HepG2 (cell line): ENCODE measurements around the gene P2RX7. TPM values are rescaled to one million over a fixed set of nuclear protein-coding genes. Genes with fewer than 3 reads are reported as not detected.
A peak's percentile ranks its signal among the peaks of the same experiment; 100 is the strongest.

Experiments used
- ATAC-seq: fragments of 200-7000 bp; cut with Tn5 transposase; 3 replicates; pipeline ENCODE4 v1.9.1; 2020; ENCODE audit warnings: mild to moderate bottlenecking, moderate library complexity
- BruUV-seq: library from RNA; stranded (reverse); fragments of 400-500 nt; replicated peaks from 2 replicates; lab custom pipeline; 2021; lab: Mats Ljungman, UMichigan
- CTCF ChIA-PET: fragments of 300-600 bp; formaldehyde crosslinking; extraction: SDS; loops from one replicate; lab custom pipeline; 2021; ENCODE audit warnings: low total read pairs, inconsistent platforms, low intra/inter-chr PET ratio; lab: Yijun Ruan, JAX
- POLR2A ChIA-PET: fragments of 350-600 bp; sonication (Branson Sonifier 250); formaldehyde crosslinking; loops from one replicate; lab custom pipeline; 2020; ENCODE audit warnings: antibody characterized with exemption, inconsistent platforms; lab: Yijun Ruan, JAX
- DNase-seq: peaks from one replicate; pipeline ENCODE4 v3.0.0-alpha.2; 2015; ENCODE audit warnings: low spot score
- FAIRE-seq: peaks from 3 replicates; lab custom pipeline; 2011; peaks lifted over from hg19 to GRCh38; lab: Jason Lieb, UNC
- H2AFZ ChIP-seq: one replicate; pipeline ENCODE4 v1.6.1; 2011; ENCODE audit warnings: low read length, inconsistent platforms
- H3K27ac ChIP-seq: fragments of 300-600 bp; 3 replicates; pipeline ENCODE4 v1.8.0; 2011; ENCODE audit warnings: mixed run types, mild to moderate bottlenecking, mixed read lengths, low read length, inconsistent platforms; ENCODE audit not compliant: insufficient read depth; ENCODE audit errors: extremely low read length
- H3K27me3 ChIP-seq, 2 experiments: fragments of 200-600 bp in 1 of 2; 2 replicates in 1 of 2; 3 replicates in 1 of 2; pipeline versions ENCODE4 v1.6.0 to v1.8.0; 2011; ENCODE audit warnings: low read length in 2 of 2, mild to moderate bottlenecking in 2 of 2, moderate library complexity in 2 of 2, inconsistent platforms in 1 of 2; ENCODE audit not compliant: insufficient read depth in 2 of 2, control insufficient read depth in 1 of 2
- H3K36me3 ChIP-seq, 2 experiments: fragments of 200-600 bp in 1 of 2; replicated peaks in 1 of 2; 2 replicates in 1 of 2; 3 replicates in 1 of 2; pipeline versions ENCODE4 v1.5.1 to v1.8.0; 2011; ENCODE audit warnings: low read length in 2 of 2, inconsistent platforms in 1 of 2; ENCODE audit not compliant: insufficient read depth in 2 of 2, control insufficient read depth in 1 of 2
- H3K4me1 ChIP-seq: 2 replicates; pipeline ENCODE4 v1.5.1; 2012; ENCODE audit warnings: low read length, inconsistent platforms; ENCODE audit not compliant: insufficient read depth
- H3K4me2 ChIP-seq: 2 replicates; pipeline ENCODE4 v1.6.0; 2011; ENCODE audit warnings: low read depth, low read length, inconsistent platforms
- H3K4me3 ChIP-seq, 3 experiments: fragments of 200-600 bp in 1 of 3; sonication (generic), shearing (Covaris generic) in 1 of 3; replicated peaks in 1 of 3; 2 replicates each; pipeline ENCODE4 v1.5.1; 2011 to 2016; ENCODE audit warnings: low read length in 3 of 3, inconsistent platforms in 2 of 3, low read depth in 2 of 3, mild to moderate bottlenecking in 2 of 3, control low read depth in 1 of 3, mixed read lengths in 1 of 3; ENCODE audit not compliant: insufficient read depth in 1 of 3
- H3K79me2 ChIP-seq: one replicate; pipeline ENCODE4 v1.6.1; 2011; ENCODE audit warnings: low read length, inconsistent platforms; ENCODE audit not compliant: insufficient read depth
- H3K9ac ChIP-seq: 2 replicates; pipeline ENCODE4 v1.6.0; 2011; ENCODE audit warnings: mild to moderate bottlenecking, low read depth, low read length, inconsistent platforms; ENCODE audit not compliant: insufficient read depth
- H3K9me3 ChIP-seq: 2 replicates; pipeline ENCODE4 v1.5.1; 2012; ENCODE audit warnings: mild to moderate bottlenecking, low read length
- H4K20me1 ChIP-seq: 2 replicates; pipeline ENCODE4 v1.6.0; 2011; ENCODE audit warnings: inconsistent platforms, mild to moderate bottlenecking, low read length, moderate library complexity; ENCODE audit not compliant: insufficient read depth
- FOXK1 ChIP-seq: sonication (generic); formaldehyde crosslinking; IDR thresholded peaks from 2 replicates; pipeline ENCODE4 v1.4.0; 2020; ENCODE audit warnings: low read depth, missing genetic modification reagents, borderline replicate concordance
- HMG20A ChIP-seq: IDR thresholded peaks from 2 replicates; pipeline ENCODE4 v1.6.1; 2016; ENCODE audit warnings: borderline replicate concordance
- KDM4B ChIP-seq: sonication (generic); formaldehyde crosslinking; IDR thresholded peaks from 2 replicates; pipeline ENCODE4 v1.4.0; 2020; ENCODE audit warnings: missing genetic modification reagents
- MIER3 ChIP-seq: IDR thresholded peaks from 2 replicates; pipeline ENCODE4 v1.6.1; 2016; ENCODE audit warnings: missing compliant biosample characterization, borderline replicate concordance
- NKX3-1 ChIP-seq: sonication (generic); formaldehyde crosslinking; IDR thresholded peaks from 2 replicates; pipeline ENCODE4 v1.5.0; 2020; ENCODE audit warnings: missing genetic modification reagents
- RARA ChIP-seq: IDR thresholded peaks from 2 replicates; pipeline ENCODE4 v1.6.1; 2016; ENCODE audit warnings: missing genetic modification reagents, missing compliant biosample characterization
- THAP11 ChIP-seq: IDR thresholded peaks from 2 replicates; pipeline ENCODE4 v1.6.1; 2016; ENCODE audit warnings: missing biosample characterization, missing genetic modification reagents
- ZKSCAN8 ChIP-seq: IDR thresholded peaks from 2 replicates; pipeline ENCODE4 v1.6.1; 2016; ENCODE audit warnings: borderline replicate concordance, missing genetic modification reagents, missing compliant biosample characterization
- ZNF256 ChIP-seq: sonication (generic); formaldehyde crosslinking; conservative IDR thresholded peaks from 2 replicates; pipeline ENCODE4 v1.4.0; 2020; ENCODE audit warnings: missing genetic modification reagents
- ZNF317 ChIP-seq: sonication (generic); formaldehyde crosslinking; IDR thresholded peaks from 2 replicates; pipeline ENCODE4 v1.5.0; 2020; ENCODE audit warnings: mild to moderate bottlenecking, missing genetic modification reagents
- ZNF589 ChIP-seq: sonication (generic); formaldehyde crosslinking; conservative IDR thresholded peaks from 2 replicates; pipeline ENCODE4 v1.8.0; 2022; ENCODE audit warnings: mild to moderate bottlenecking, moderate library complexity, missing genetic modification reagents
- ZNF703 ChIP-seq: sonication (generic); formaldehyde crosslinking; IDR thresholded peaks from 2 replicates; pipeline ENCODE4 v1.5.1; 2020; ENCODE audit warnings: missing genetic modification reagents, mild to moderate bottlenecking, moderate library complexity, borderline replicate concordance
- WGBS: methylation state at CpG from one replicate; pipeline ENCODE4 v1.1.6; 2017; ENCODE audit warnings: low lambda C conversion rate; 5-methylcytosine and 5-hydroxymethylcytosine counted together
- in situ Hi-C: cut with HindIII; loops from 2 replicates; pipeline ENCODE4 v1.10.0; 2017; ENCODE audit warnings: low pct_unique_long_range_greater_than_20kb; ENCODE audit not compliant: extremely low pct_ligation_motif_present
- intact Hi-C: fragments of 100-400 bp; cut with micrococcal nuclease; formaldehyde crosslinking; loops from one replicate; pipeline ENCODE4 v1.10.0; 2022; ENCODE audit not compliant: unreplicated experiment
- polyA plus RNA-seq, 8 experiments: library from polyadenylated mRNA; depleted of rRNA in 3 of 8; stranded (reverse) in 7 of 8; unstranded in 1 of 8; fragments of >200 nt; fragmentation: Illumina TruSeq in 4 of 8; extraction: Trizol in 4 of 8; gene quantifications; 2 replicates each; pipeline versions ENCODE4 v1.2.1 to v1.2.3, GENCODE V29; 2011 to 2016; ENCODE audit warnings: low read depth in 4 of 8, missing spikeins in 1 of 8, mixed read lengths in 1 of 8; ENCODE audit not compliant: insufficient read depth in 1 of 8
- total RNA-seq, 5 experiments: library from RNA; depleted of rRNA; stranded (reverse); fragments of >200 nt; fragmentation: Illumina TruSeq; extraction: Trizol; gene quantifications; 2 replicates each; pipeline ENCODE4 v1.2.3, GENCODE V29; 2016; ENCODE audit warnings: low read depth in 1 of 5
- TF ChIP-seq, protein P1 (sequence below): IDR thresholded peaks from 2 replicates; pipeline ENCODE4 v1.6.1; 2016; ENCODE audit warnings: low read depth
- TF ChIP-seq, protein P2 (sequence below), 2 experiments: fragments of 450-650 bp in 1 of 2; sonication (generic) in 1 of 2; formaldehyde crosslinking in 1 of 2; IDR thresholded peaks; 2 replicates each; pipeline versions ENCODE4 v1.6.1 to v1.8.0; 2016 to 2022; ENCODE audit warnings: antibody characterized with exemption in 1 of 2, mild to moderate bottlenecking in 1 of 2, missing genetic modification reagents in 1 of 2

P2RX7 gene
- total and polyA plus RNA-seq, 2 of the 13 experiments (the other 11 are each of a cell fraction or from before 2014, with no cell fraction given): 0.13 to 0.73 TPM

DNA sequence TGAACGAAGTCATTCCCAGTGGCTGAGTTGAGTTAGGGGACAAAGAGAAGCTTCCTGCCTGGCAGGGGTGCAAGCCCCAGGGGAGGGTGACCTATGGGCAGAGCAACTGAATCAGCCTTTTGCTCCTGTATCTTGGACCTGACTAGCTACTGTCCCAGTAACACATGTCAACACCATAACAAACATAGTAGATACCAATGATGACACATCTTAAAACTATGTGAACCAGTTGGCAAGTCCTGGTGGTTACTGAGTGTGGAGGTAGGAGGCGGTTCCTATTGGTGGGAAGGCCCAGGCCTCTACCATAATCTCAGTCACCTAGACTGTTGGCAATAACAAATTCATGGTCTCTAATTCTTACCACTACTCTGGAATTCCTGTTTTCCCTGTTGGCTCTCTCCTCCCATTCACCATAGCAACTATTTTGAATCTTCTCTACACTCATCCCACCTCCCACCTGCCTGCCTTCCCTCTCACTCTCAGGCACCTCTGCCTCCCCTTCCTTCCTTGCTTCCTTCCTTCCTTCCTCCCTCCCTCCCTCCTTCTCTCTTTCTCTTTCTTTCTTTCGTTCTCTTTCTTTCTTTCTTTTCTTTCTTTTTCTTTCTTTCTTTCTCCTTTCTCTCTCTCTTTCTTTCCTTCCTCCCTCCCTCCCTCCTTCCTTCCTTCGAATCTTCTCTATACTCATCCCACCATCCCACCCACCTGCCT, 8.1 kb upstream of the P2RX7 start:
- no peaks in the 10 kb centered on the region for H4K20me1 ChIP-seq
- no peaks in the 10 kb centered on the region for H3K9me3 ChIP-seq
- ATAC-seq (peak; percentile 87), DNase-seq (peak; percentile 90), FAIRE-seq (no peak)
- H3K4me1 ChIP-seq: peaks cover 74% of the 10 kb centered on the region
- H3K27ac ChIP-seq: peak overlapping the region; percentile 37
- no peaks in the 10 kb centered on the region for H3K27me3 ChIP-seq
- H2AFZ ChIP-seq: no peak overlapping the region
- WGBS: 54% methylated on average over 3 of the region's 4 CpGs
- ChIA-PET CTCF (no interaction called here), POLR2A (interaction anchor here (1.1 kb wide), 1 partner anchor 144 kb away, joined by 8 read pairs; no protein-coding TSS in a partner anchor)
- H3K4me3 ChIP-seq: no peak overlapping the region
- no peaks in the 10 kb centered on the region for H3K36me3 ChIP-seq
- no TSS peak for BruUV-seq
- no peaks in the 10 kb centered on the region for H3K79me2 ChIP-seq
- in situ Hi-C loops (no loop called here), intact Hi-C loops (no loop called here)
- H3K4me2 ChIP-seq: peak overlapping the region; percentile 61
- peak overlapping the region; percentile 17 for H3K9ac ChIP-seq
- TF ChIP-seq THAP11 (CRISPR knock-in tag) (no peak), HMG20A (CRISPR knock-in tag) (peak; percentile 45; the same call in 1 of the 2 replicates), RARA (CRISPR knock-in tag) (peak; percentile 58), ZNF256 (no peak), MIER3 (CRISPR knock-in tag) (0 out of 2 replicates have a peak, but pooled peaks have one; percentile 21), ZNF589 (CRISPR knock-in tag) (no peak), NKX3-1 (CRISPR knock-in tag) (no peak), ZNF703 (CRISPR knock-in tag) (no peak), FOXK1 (CRISPR knock-in tag) (peak; percentile 64; the same call in 1 of the 2 replicates), ZNF317 (CRISPR knock-in tag) (no peak), KDM4B (CRISPR knock-in tag) (no peak), ZKSCAN8 (CRISPR knock-in tag) (no peak)
- TF ChIP-seq, protein P1, sequence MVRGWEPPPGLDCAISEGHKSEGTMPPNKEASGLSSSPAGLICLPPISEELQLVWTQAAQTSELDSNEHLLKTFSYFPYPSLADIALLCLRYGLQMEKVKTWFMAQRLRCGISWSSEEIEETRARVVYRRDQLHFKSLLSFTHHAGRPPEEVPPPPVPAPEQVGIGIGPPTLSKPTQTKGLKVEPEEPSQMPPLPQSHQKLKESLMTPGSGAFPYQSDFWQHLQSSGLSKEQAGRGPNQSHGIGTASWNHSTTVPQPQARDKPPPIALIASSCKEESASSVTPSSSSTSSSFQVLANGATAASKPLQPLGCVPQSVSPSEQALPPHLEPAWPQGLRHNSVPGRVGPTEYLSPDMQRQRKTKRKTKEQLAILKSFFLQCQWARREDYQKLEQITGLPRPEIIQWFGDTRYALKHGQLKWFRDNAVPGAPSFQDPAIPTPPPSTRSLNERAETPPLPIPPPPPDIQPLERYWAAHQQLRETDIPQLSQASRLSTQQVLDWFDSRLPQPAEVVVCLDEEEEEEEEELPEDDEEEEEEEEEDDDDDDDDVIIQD: peak; percentile 85
- TF ChIP-seq, protein P2, sequence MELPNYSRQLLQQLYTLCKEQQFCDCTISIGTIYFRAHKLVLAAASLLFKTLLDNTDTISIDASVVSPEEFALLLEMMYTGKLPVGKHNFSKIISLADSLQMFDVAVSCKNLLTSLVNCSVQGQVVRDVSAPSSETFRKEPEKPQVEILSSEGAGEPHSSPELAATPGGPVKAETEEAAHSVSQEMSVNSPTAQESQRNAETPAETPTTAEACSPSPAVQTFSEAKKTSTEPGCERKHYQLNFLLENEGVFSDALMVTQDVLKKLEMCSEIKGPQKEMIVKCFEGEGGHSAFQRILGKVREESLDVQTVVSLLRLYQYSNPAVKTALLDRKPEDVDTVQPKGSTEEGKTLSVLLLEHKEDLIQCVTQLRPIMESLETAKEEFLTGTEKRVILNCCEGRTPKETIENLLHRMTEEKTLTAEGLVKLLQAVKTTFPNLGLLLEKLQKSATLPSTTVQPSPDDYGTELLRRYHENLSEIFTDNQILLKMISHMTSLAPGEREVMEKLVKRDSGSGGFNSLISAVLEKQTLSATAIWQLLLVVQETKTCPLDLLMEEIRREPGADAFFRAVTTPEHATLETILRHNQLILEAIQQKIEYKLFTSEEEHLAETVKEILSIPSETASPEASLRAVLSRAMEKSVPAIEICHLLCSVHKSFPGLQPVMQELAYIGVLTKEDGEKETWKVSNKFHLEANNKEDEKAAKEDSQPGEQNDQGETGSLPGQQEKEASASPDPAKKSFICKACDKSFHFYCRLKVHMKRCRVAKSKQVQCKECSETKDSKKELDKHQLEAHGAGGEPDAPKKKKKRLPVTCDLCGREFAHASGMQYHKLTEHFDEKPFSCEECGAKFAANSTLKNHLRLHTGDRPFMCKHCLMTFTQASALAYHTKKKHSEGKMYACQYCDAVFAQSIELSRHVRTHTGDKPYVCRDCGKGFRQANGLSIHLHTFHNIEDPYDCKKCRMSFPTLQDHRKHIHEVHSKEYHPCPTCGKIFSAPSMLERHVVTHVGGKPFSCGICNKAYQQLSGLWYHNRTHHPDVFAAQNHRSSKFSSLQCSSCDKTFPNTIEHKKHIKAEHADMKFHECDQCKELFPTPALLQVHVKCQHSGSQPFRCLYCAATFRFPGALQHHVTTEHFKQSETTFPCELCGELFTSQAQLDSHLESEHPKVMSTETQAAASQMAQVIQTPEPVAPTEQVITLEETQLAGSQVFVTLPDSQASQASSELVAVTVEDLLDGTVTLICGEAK (IDR thresholded peaks at IDR 0.05): no peak
- TF ChIP-seq, protein P2 (CRISPR knock-in tag; IDR thresholded peaks at IDR 0.05): no peak
